ENCODE measurements around the gene PLAAT2. TPM values are rescaled to one million over a fixed set of nuclear protein-coding genes. Genes with fewer than 3 reads are reported as not detected.

PLAAT2 gene
- total and polyA plus RNA-seq, 8 donors, result 0.26 TPM; not detected in 7

GRCh38 chr11:63558459-63559157, 4.6 kb downstream of the PLAAT2 start:
- Histone ChIP-seq H3K4me1 (no peaks in the 10 kb centered on the region), H3K4me3 (no peak overlapping the region), H3K9me3 (no peaks in the 10 kb centered on the region), H3K36me3 (no peaks in the 10 kb centered on the region), H3K27ac (no peak overlapping the region), H3K27me3 (no peaks in the 10 kb centered on the region)
- DNase-seq (peak in 1 of 6 donors; percentile 30), ATAC-seq (no peak), FAIRE-seq (no peak)
- intact Hi-C loops (cut with DNase I), result no loop called here
- TF ChIP-seq CTCF (IDR thresholded peaks at IDR 0.05), result no peak
- 90 to 93% methylated on average over 7 of the region's 7 CpGs for WGBS, 2 donors

GRCh38 chr11:63557570-63557969, 5.6 kb downstream of the PLAAT2 start:
- WGBS, 2 donors, result 83 to 93% methylated on average over 7 of the region's 7 CpGs
- H3K27me3 ChIP-seq, result no peaks in the 10 kb centered on the region
- H3K4me3 ChIP-seq, result no peak overlapping the region
- ATAC-seq (no peak), DNase-seq (no peak), FAIRE-seq (no peak)
- no peak for TF ChIP-seq CTCF (IDR thresholded peaks at IDR 0.05)
- no peaks in the 10 kb centered on the region for H3K4me1 ChIP-seq
- no peaks in the 10 kb centered on the region for H3K36me3 ChIP-seq
- no peak overlapping the region for H3K27ac ChIP-seq
- H3K9me3 ChIP-seq, result no peaks in the 10 kb centered on the region
- intact Hi-C loops (cut with DNase I), result no loop called here

- 66 to 73% methylated on average over 7 of the region's 7 CpGs for WGBS, 2 donors
- H3K9me3 ChIP-seq, result no peaks in the 10 kb centered on the region
- no peaks in the 10 kb centered on the region for H3K4me1 ChIP-seq
- no peaks in the 10 kb centered on the region for H3K36me3 ChIP-seq
- no peak overlapping the region for H3K4me3 ChIP-seq
- no peak for ATAC-seq
- H3K27ac ChIP-seq, result no peak overlapping the region
- DNase-seq, result peak in 1 of 6 donors; percentile 18
- no peaks in the 10 kb centered on the region for H3K27me3 ChIP-seq
- intact Hi-C loops (cut with DNase I), result no loop called here
- no peak for TF ChIP-seq CTCF (IDR thresholded peaks at IDR 0.05)
- no peak for FAIRE-seq
Observed at GRCh38 chr11:63556404-63557013, 6.7 kb downstream of the PLAAT2 start.

- DNase-seq, result no peak
- Histone ChIP-seq H3K27me3 (no peaks in the 10 kb centered on the region), H3K27ac (no peak overlapping the region), H3K9me3 (no peaks in the 10 kb centered on the region), H3K4me3 (no peak overlapping the region), H3K36me3 (no peaks in the 10 kb centered on the region), H3K4me1 (no peaks in the 10 kb centered on the region)
- intact Hi-C loops (cut with DNase I), result no loop called here
- TF ChIP-seq CTCF (IDR thresholded peaks at IDR 0.05), result no peak
- WGBS, 2 donors, result 79 to 82% methylated on average over 4 of the region's 4 CpGs
- no peak for FAIRE-seq
- no peak for ATAC-seq
Observed at GRCh38 chr11:63554877-63555223, 8.3 kb downstream of the PLAAT2 start.

GRCh38 chr11:63553759-63554158, 9.4 kb downstream of the PLAAT2 start:
- TF ChIP-seq CTCF (IDR thresholded peaks at IDR 0.05), result no peak
- Histone ChIP-seq H3K27ac (no peak overlapping the region), H3K9me3 (no peaks in the 10 kb centered on the region), H3K4me1 (no peaks in the 10 kb centered on the region), H3K36me3 (no peaks in the 10 kb centered on the region), H3K27me3 (no peaks in the 10 kb centered on the region), H3K4me3 (no peak overlapping the region)
- FAIRE-seq (no peak), DNase-seq (peak in 1 of 6 donors; percentile 30), ATAC-seq (peak in 1 of 4 donors; percentile 12)
- WGBS, 2 donors, result 86 to 88% methylated on average over 8 of the region's 8 CpGs
- intact Hi-C loops (cut with DNase I), result no loop called here
